ENCODE results near the gene RMRP.

- TF ChIP-seq TCF4 (CRISPR knock-in tag; IDR thresholded peaks at IDR 0.05; ENCODE audit: borderline replicate concordance) (no peak), ZNF565 (CRISPR knock-in tag; conservative IDR thresholded peaks at IDR 0.05; ENCODE audit: low read depth) (no peak)
- TF ChIP-seq, protein P1, sequence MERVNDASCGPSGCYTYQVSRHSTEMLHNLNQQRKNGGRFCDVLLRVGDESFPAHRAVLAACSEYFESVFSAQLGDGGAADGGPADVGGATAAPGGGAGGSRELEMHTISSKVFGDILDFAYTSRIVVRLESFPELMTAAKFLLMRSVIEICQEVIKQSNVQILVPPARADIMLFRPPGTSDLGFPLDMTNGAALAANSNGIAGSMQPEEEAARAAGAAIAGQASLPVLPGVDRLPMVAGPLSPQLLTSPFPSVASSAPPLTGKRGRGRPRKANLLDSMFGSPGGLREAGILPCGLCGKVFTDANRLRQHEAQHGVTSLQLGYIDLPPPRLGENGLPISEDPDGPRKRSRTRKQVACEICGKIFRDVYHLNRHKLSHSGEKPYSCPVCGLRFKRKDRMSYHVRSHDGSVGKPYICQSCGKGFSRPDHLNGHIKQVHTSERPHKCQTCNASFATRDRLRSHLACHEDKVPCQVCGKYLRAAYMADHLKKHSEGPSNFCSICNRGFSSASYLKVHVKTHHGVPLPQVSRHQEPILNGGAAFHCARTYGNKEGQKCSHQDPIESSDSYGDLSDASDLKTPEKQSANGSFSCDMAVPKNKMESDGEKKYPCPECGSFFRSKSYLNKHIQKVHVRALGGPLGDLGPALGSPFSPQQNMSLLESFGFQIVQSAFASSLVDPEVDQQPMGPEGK (CRISPR knock-in tag; IDR thresholded peaks at IDR 0.05; ENCODE audit: borderline replicate concordance): no peak
Observed at GRCh38 chr9:35665471-35665818, 7.6 kb upstream of the RMRP start.
